HEK293 (cell line): ENCODE measurements around the gene SS18L1.

Experiments used
- BCL11A ChIP-seq: fragments of 450-650 bp; formaldehyde crosslinking; IDR thresholded peaks from 2 replicates; pipeline ENCODE4 v1.5.1; 2016; ENCODE audit warnings: low read depth, missing biosample characterization, missing genetic modification characterization
- GLI2 ChIP-seq: fragments of 450-650 bp; formaldehyde crosslinking; IDR thresholded peaks from 2 replicates; pipeline ENCODE4; 2017; ENCODE audit warnings: missing biosample characterization, missing genetic modification characterization, low read depth, borderline replicate concordance
- SP7 ChIP-seq: fragments of 450-650 bp; formaldehyde crosslinking; IDR thresholded peaks from 2 replicates; pipeline ENCODE4 v1.5.1; 2016; ENCODE audit warnings: missing biosample characterization, missing genetic modification characterization
- ZBTB7A ChIP-seq: fragments of 450-650 bp; formaldehyde crosslinking; IDR thresholded peaks from 2 replicates; pipeline ENCODE4 v1.5.1; 2016; ENCODE audit warnings: low read depth, missing biosample characterization, missing genetic modification characterization
- ZEB2 ChIP-seq: fragments of 450-650 bp; formaldehyde crosslinking; IDR thresholded peaks from 2 replicates; pipeline ENCODE4 v1.5.1; 2016; ENCODE audit warnings: missing biosample characterization, missing genetic modification characterization
- ZNF132 ChIP-seq: fragments of 450-650 bp; formaldehyde crosslinking; IDR thresholded peaks from 2 replicates; pipeline ENCODE4 v1.5.1; 2017; ENCODE audit warnings: missing biosample characterization, missing genetic modification characterization, borderline replicate concordance
- ZNF157 ChIP-seq: fragments of 450-650 bp; formaldehyde crosslinking; IDR thresholded peaks from 2 replicates; pipeline ENCODE4 v1.5.1; 2016; ENCODE audit warnings: missing biosample characterization, missing genetic modification characterization
- ZNF184 ChIP-seq: fragments of 450-650 bp; IDR thresholded peaks from 2 replicates; pipeline ENCODE4 v1.5.1; 2018; ENCODE audit warnings: missing biosample characterization, mild to moderate bottlenecking, missing genetic modification characterization
- ZNF214 ChIP-seq: fragments of 450-650 bp; formaldehyde crosslinking; IDR thresholded peaks from 2 replicates; pipeline ENCODE4 v1.5.1; 2017; ENCODE audit warnings: missing biosample characterization, mild to moderate bottlenecking, missing genetic modification characterization, borderline replicate concordance
- ZNF221 ChIP-seq: fragments of 450-650 bp; formaldehyde crosslinking; IDR thresholded peaks from 2 replicates; pipeline ENCODE4 v1.5.1; 2017; ENCODE audit warnings: missing biosample characterization, missing genetic modification characterization, borderline replicate concordance
- ZNF23 ChIP-seq: fragments of 450-650 bp; formaldehyde crosslinking; IDR thresholded peaks from 2 replicates; pipeline ENCODE4 v1.5.1; 2016; ENCODE audit warnings: missing biosample characterization, missing genetic modification characterization, borderline replicate concordance
- ZNF280D ChIP-seq: fragments of 450-650 bp; formaldehyde crosslinking; IDR thresholded peaks from 2 replicates; pipeline ENCODE4 v1.5.1; 2016; ENCODE audit warnings: missing biosample characterization, missing genetic modification characterization
- ZNF311 ChIP-seq: fragments of 450-650 bp; formaldehyde crosslinking; IDR thresholded peaks from 2 replicates; pipeline ENCODE4 v1.5.1; 2017; ENCODE audit warnings: missing biosample characterization, missing genetic modification characterization, borderline replicate concordance
- ZNF366 ChIP-seq: fragments of 450-650 bp; formaldehyde crosslinking; conservative IDR thresholded peaks from 2 replicates; pipeline ENCODE4 v1.5.1; 2016; ENCODE audit warnings: missing biosample characterization, missing genetic modification characterization
- ZNF391 ChIP-seq: fragments of 450-650 bp; formaldehyde crosslinking; IDR thresholded peaks from 2 replicates; pipeline ENCODE4 v1.5.1; 2016; ENCODE audit warnings: low read depth, missing biosample characterization, missing genetic modification characterization, borderline replicate concordance
- ZNF473 ChIP-seq: fragments of 450-650 bp; formaldehyde crosslinking; IDR thresholded peaks from 2 replicates; pipeline ENCODE4 v1.5.1; 2017; ENCODE audit warnings: missing biosample characterization, missing genetic modification characterization
- ZNF48 ChIP-seq: fragments of 450-650 bp; formaldehyde crosslinking; IDR thresholded peaks from 2 replicates; pipeline ENCODE4 v1.5.1; 2016; ENCODE audit warnings: missing biosample characterization, missing genetic modification characterization
- ZNF501 ChIP-seq: fragments of 450-650 bp; formaldehyde crosslinking; IDR thresholded peaks from 2 replicates; pipeline ENCODE4 v1.5.1; 2016; ENCODE audit warnings: missing biosample characterization, missing genetic modification characterization
- ZNF514 ChIP-seq: fragments of 450-650 bp; formaldehyde crosslinking; IDR thresholded peaks from 2 replicates; pipeline ENCODE4 v1.5.1; 2016; ENCODE audit warnings: missing biosample characterization, missing genetic modification characterization
- ZNF558 ChIP-seq: fragments of 450-650 bp; formaldehyde crosslinking; IDR thresholded peaks from 2 replicates; pipeline ENCODE4 v1.5.1; 2016; ENCODE audit warnings: missing biosample characterization, missing genetic modification characterization
- ZNF626 ChIP-seq: fragments of 450-650 bp; sonication (Bioruptor Pico); formaldehyde crosslinking; IDR thresholded peaks from 2 replicates; pipeline ENCODE4 v1.5.1; 2018; ENCODE audit warnings: missing biosample characterization, missing genetic modification characterization, inconsistent platforms
- ZNF629 ChIP-seq: fragments of 450-650 bp; formaldehyde crosslinking; IDR thresholded peaks from 2 replicates; pipeline ENCODE4 v1.5.1; 2017; ENCODE audit warnings: missing biosample characterization, missing genetic modification characterization
- ZNF658 ChIP-seq: fragments of 450-650 bp; formaldehyde crosslinking; IDR thresholded peaks from 2 replicates; pipeline ENCODE4; 2016; ENCODE audit warnings: missing biosample characterization, missing genetic modification characterization
- ZNF776 ChIP-seq: fragments of 450-650 bp; formaldehyde crosslinking; IDR thresholded peaks from 2 replicates; pipeline ENCODE4 v1.5.0; 2017; ENCODE audit warnings: missing biosample characterization, missing genetic modification characterization, borderline replicate concordance
- ZSCAN16 ChIP-seq: fragments of 450-650 bp; formaldehyde crosslinking; IDR thresholded peaks from 2 replicates; pipeline ENCODE4 v1.5.1; 2016; ENCODE audit warnings: missing biosample characterization, missing genetic modification characterization
- ZSCAN23 ChIP-seq: fragments of 450-650 bp; formaldehyde crosslinking; IDR thresholded peaks from 2 replicates; pipeline ENCODE4 v1.5.1; 2016; ENCODE audit warnings: missing biosample characterization, missing genetic modification characterization
- TF ChIP-seq, protein P1 (sequence below): fragments of 450-650 bp; formaldehyde crosslinking; IDR thresholded peaks from 2 replicates; pipeline ENCODE4 v1.5.1; 2016; ENCODE audit warnings: missing biosample characterization, missing genetic modification characterization
- TF ChIP-seq, protein P2 (sequence below): fragments of 450-650 bp; formaldehyde crosslinking; IDR thresholded peaks from 2 replicates; pipeline ENCODE4; 2016; ENCODE audit warnings: missing biosample characterization, missing genetic modification characterization
- TF ChIP-seq, protein P3 (sequence below): fragments of 450-650 bp; formaldehyde crosslinking; IDR thresholded peaks from 2 replicates; pipeline ENCODE4 v1.5.0; 2017; ENCODE audit warnings: missing biosample characterization, missing genetic modification characterization, borderline replicate concordance

Gene SS18L1

DNA sequence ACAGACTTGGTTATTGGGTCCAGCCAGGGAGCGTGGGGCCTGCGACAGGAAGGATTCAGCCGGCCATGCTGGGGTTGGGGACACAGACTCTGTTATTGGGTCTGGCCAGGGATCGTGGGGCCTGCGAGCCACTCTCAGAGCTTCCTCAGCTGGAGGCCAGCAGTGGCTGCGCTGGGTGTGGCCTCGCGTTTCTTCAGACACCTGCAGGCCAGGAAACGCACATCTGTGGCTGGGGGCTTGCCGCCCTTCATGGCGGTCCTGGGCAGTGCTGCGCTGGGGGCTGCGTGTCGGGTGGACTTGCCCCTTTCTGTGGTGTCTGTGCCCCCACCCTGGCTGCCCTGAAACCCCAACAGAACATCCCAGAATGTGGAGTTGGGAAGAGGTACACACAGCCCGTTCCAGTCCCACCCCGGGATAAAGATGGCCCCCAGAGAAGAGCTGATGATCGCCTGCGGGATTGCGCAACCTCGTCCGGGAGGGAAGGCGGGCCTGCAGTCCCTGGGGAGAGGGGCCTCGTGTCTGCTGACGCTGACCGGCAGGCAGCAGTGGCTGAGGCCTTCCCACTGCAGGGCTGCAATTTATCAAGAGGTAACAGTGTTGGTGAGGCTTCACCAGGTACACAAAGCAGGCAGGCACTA lies 22.3 kb downstream of the SS18L1 start (continued):
- no peak for TF ChIP-seq ZNF23 (tag by site-specific recombination)
- TF ChIP-seq ZNF626 (tag by site-specific recombination) = no peak
- TF ChIP-seq ZNF366 = no peak
- TF ChIP-seq ZNF501 (tag by site-specific recombination) = no peak
- no peak for TF ChIP-seq ZNF558 (tag by site-specific recombination)
- 0 out of 2 replicates have a peak, but pooled peaks have one; percentile 30 for TF ChIP-seq ZEB2 (tag by site-specific recombination)
- no peak for TF ChIP-seq ZNF184 (tag by site-specific recombination)
- TF ChIP-seq ZSCAN16 (tag by site-specific recombination) = no peak
- no peak for TF ChIP-seq ZNF132 (tag by site-specific recombination)
- TF ChIP-seq ZNF658 (tag by site-specific recombination) = no peak
- no peak for TF ChIP-seq ZNF214 (tag by site-specific recombination)
- no peak for TF ChIP-seq ZNF391 (tag by site-specific recombination)
- TF ChIP-seq ZSCAN23 (tag by site-specific recombination) = no peak
- no peak for TF ChIP-seq GLI2 (tag by site-specific recombination)
- no peak for TF ChIP-seq ZBTB7A (tag by site-specific recombination)
- no peak for TF ChIP-seq ZNF221 (tag by site-specific recombination)
- TF ChIP-seq, protein P1, sequence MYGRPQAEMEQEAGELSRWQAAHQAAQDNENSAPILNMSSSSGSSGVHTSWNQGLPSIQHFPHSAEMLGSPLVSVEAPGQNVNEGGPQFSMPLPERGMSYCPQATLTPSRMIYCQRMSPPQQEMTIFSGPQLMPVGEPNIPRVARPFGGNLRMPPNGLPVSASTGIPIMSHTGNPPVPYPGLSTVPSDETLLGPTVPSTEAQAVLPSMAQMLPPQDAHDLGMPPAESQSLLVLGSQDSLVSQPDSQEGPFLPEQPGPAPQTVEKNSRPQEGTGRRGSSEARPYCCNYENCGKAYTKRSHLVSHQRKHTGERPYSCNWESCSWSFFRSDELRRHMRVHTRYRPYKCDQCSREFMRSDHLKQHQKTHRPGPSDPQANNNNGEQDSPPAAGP = peak; percentile 72; the same call in 1 of the 2 replicates
- TF ChIP-seq BCL11A (tag by site-specific recombination) = no peak
- TF ChIP-seq ZNF473 (tag by site-specific recombination) = no peak
- TF ChIP-seq, protein P2, sequence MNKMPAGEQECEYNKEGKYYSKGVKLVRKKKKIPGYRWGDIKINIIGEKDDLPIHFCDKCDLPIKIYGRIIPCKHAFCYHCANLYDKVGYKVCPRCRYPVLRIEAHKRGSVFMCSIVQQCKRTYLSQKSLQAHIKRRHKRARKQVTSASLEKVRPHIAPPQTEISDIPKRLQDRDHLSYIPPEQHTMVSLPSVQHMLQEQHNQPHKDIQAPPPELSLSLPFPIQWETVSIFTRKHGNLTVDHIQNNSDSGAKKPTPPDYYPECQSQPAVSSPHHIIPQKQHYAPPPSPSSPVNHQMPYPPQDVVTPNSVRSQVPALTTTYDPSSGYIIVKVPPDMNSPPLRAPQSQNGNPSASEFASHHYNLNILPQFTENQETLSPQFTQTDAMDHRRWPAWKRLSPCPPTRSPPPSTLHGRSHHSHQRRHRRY = no peak
- TF ChIP-seq ZNF776 = no peak
- TF ChIP-seq ZNF157 (tag by site-specific recombination) = no peak
- TF ChIP-seq, protein P3, sequence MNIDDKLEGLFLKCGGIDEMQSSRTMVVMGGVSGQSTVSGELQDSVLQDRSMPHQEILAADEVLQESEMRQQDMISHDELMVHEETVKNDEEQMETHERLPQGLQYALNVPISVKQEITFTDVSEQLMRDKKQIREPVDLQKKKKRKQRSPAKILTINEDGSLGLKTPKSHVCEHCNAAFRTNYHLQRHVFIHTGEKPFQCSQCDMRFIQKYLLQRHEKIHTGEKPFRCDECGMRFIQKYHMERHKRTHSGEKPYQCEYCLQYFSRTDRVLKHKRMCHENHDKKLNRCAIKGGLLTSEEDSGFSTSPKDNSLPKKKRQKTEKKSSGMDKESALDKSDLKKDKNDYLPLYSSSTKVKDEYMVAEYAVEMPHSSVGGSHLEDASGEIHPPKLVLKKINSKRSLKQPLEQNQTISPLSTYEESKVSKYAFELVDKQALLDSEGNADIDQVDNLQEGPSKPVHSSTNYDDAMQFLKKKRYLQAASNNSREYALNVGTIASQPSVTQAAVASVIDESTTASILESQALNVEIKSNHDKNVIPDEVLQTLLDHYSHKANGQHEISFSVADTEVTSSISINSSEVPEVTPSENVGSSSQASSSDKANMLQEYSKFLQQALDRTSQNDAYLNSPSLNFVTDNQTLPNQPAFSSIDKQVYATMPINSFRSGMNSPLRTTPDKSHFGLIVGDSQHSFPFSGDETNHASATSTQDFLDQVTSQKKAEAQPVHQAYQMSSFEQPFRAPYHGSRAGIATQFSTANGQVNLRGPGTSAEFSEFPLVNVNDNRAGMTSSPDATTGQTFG = no peak
- TF ChIP-seq SP7 (tag by site-specific recombination) = peak; percentile 37; the same call in 1 of the 2 replicates
- no peak for TF ChIP-seq ZNF48
- no peak for TF ChIP-seq ZNF514
- 0 out of 2 replicates have a peak, but pooled peaks have one; percentile 32 for TF ChIP-seq ZNF629 (tag by site-specific recombination)
- no peak for TF ChIP-seq ZNF280D
- TF ChIP-seq ZNF311 = no peak
